HG02571 (cell line): ENCODE data around the gene SLC50A1.
"Not testable (repeated sequence)": the region's sequence is repeated elsewhere in the genome, so short reads cannot be mapped to it uniquely, and the experiment has no call there.

Experiments
- ATAC-seq: cut with Tn5 transposase; IDR thresholded peaks from one replicate; pipeline ENCODE4 v1.9.1; 2021; ENCODE audit warnings: mild to moderate bottlenecking, moderate library complexity; ENCODE audit not compliant: unreplicated experiment

The SLC50A1 gene

GRCh38 chr1:155134322-155134721 is 1.3 kb upstream of the SLC50A1 start:
- ATAC-seq, result no peak

DNA sequence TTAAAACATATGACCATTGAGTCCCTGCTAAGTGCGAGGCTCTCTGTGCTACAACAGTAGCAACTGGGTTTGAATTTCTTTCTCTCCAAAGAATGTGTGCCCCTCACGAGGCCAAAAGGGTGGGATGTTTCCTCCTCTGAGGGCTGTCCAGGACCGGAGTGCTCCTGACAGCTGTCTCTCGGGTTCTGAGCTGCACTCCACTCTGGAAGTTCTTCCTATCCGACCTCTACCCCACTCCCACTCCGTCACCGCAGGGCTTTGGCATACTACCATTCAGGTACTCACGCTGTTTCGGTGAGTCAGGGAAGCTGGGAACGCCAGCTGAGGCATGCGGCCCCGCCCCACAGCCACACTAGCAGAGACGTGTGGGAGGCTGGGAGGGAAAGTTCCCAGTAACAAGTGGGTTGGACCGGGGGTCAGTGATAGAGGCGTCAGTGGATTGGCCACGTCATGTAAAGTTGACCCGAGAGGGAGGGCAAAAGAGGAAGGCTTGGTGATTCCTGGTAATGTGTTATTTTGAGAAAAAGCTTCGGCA is 705 bp upstream of the SLC50A1 start:
- ATAC-seq, result no peak

DNA sequence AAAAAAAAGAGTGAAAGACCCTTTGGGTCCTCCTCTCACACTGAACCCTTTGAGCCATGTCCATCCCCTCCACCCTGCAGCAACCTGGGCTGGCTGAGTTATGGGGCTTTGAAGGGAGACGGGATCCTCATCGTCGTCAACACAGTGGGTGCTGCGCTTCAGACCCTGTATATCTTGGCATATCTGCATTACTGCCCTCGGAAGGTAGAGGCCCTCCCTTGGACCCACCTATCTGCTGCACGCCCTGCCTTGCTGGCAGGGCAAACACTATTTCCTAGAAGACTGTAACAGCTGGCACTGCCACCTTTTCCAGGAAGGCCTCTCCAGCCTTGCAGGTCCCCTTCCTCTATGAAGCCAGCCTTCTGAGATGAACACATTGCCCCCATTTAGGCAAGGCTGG is 1.1 kb downstream of the SLC50A1 start:
- no peak for ATAC-seq

DNA sequence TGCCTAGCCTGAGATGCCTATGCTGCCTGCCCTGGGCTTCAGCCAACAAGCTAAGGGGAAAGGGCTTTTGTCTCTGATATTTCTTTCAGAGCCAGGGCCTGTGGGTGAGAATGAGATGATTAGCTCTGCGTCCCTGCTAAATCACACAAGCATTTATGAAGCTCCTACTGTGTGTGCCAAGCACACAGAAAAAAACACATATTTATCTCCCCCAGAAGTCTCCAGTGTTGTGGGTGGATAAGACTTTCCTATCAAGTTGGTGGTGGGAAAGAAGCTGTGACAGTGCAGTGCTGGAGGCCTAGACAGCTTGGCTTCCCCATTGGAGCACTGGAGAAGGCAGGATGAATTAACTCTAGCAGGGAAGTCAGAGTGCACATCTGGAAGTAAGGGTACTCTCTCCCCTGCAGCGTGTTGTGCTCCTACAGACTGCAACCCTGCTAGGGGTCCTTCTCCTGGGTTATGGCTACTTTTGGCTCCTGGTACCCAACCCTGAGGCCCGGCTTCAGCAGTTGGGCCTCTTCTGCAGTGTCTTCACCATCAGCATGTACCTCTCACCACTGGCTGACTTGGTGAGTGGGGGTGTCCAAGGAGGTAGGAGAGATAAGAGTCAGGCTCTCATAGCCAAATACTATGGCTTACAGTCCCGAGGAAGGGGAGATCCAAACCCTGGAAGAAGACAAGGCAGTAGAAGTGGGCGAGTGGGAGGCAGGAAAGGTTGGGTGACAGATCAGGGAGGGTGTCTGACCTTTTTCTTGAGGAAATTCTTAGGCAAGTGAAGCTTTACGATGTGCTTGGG is 1.7 kb downstream of the SLC50A1 start:
- ATAC-seq, result no peak

- peak; percentile 41 for ATAC-seq
These were observed 4.4 kb downstream of the SLC50A1 start, which contains the start of gene DPM3 for GRCh38 chr1:155139895-155140629. DPM3 (minus strand) TSS chr1:155140531; CDS start chr1:155140240, 291 bp downstream.

GRCh38 chr1:155140630-155140953 is 4.9 kb downstream of the SLC50A1 start:
- no peak for ATAC-seq

DNA sequence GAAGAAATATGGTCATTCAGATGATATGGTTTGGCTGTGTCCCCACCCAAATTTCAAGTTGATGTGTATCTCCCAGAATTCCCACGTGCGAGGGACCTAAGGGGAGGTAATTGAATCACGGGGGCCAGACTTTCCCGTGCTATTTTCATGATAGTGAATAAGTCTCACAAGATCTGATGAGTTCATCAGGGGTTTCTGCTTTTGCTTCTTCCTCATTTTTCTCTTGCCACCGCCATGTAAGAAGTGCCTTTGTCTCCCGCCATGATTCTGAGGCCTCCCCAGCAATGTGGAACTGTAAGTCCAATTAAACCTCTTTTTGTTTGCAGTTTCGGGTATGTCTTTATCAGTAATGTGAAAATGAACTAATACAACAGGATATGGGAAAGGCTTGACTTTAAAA is 6.1 kb downstream of the SLC50A1 start:
- ATAC-seq, result no peak

DNA sequence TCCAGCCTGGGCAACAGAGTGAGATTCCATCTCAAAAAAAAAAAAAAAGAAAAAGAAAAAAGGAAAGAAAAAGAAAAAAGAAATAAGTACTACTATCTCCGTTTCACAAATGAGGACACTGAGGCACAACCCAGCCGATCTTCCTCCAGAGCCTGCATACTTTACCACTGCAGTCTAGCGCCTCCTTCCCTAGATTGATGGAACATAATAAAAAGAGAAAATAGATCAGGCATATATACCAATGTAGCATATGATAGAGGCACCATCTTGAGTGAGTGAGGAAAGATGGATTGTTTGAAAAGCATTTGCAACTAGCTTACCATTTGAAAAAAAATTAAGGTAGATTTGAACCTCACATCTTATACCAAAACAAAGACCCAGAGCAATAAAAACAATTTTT is 9.8 kb downstream of the SLC50A1 start:
- no peak for ATAC-seq

- not testable (repeated sequence) for ATAC-seq
These were observed 20.5 kb downstream of the SLC50A1 start for GRCh38 chr1:155155996-155156643.

DNA sequence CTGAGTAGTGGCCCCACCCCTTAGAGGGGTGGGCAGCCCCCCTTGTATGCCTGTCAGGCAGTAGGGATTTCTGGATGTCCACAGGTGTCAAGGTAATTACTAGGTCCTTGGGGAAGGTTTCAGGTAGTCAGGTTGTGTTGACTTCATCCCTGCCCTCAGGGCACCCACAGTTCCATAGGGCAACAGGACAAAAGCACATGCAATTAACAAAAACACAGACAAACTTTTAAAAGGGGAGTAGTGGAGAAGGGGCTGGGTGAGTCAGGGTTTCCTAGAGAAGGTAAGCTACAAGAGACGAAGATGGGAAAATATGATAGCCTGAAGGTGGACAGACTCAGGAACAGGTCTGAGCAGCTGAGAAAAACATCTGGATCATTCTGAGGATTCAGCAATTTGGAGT is 23.3 kb downstream of the SLC50A1 start:
- ATAC-seq, result no peak

GRCh38 chr1:155160128-155160527 is 24.5 kb downstream of the SLC50A1 start:
- ATAC-seq, result no peak

- not testable (repeated sequence) for ATAC-seq
These were observed 27.0 kb downstream of the SLC50A1 start for GRCh38 chr1:155162631-155163030.

- ATAC-seq, result not testable (repeated sequence)
These were observed 28.1 kb downstream of the SLC50A1 start for GRCh38 chr1:155163785-155164184.

DNA sequence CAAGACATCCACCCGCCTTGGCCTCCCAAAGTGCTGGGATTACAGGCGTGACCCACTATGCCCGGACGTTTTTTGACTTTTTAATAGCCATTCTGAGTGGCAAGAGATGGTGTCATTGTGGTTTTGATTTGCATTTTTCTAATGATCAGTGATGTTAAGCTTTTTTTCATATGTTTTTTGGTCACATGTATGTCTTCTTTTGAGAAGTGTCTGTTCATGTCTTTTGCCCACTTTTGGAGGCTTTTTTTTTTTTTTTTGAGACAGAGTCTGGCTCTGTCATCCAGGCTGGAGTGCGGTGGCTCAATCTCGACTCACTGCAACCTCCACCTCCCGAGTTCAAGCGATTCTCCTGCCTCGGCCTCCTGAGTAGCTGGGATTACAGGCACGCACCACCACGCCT is 29.0 kb downstream of the SLC50A1 start:
- ATAC-seq, result not testable (repeated sequence)

GRCh38 chr1:155166051-155166470 is 30.4 kb downstream of the SLC50A1 start:
- ATAC-seq, result no peak

DNA sequence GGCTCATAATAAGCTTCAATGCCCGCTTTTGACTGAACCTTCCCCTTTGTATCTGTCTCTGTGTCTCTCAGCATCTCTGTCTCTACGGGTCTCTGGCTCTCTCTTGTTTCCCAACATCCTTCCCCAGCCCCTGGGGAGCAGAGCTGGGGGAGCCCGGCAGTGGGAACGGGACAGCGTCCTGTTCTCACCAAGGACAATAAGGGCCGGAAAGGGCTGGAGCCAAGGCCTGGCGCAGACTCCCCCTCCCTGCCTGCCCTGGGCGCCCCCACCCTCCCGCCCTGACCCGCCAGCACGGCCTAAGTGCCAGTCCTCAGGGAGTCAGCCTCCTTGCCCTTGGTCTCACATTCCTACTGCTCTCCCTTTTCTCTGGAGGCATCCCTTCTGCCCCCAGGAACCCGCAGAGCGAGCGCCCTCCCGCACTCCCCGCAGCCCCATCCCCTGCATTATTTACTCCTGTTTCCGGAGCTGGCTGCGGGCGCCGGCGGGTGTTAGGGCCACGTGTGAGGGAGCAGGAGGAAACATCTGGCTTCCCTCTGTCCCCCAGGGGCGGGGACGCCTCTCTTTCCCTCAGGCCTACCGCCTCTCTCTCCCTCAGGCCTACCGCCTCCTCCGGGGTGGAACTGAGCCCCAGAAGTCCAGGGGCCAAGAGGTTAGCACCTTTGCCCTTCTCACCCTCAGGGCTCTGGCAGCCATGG is 31.0 kb downstream of the SLC50A1 start:
- no peak for ATAC-seq

- ATAC-seq, result no peak
These were observed 31.8 kb downstream of the SLC50A1 start for GRCh38 chr1:155167166-155168104.

- not testable (repeated sequence) for ATAC-seq
These were observed 32.4 kb downstream of the SLC50A1 start for GRCh38 chr1:155168105-155168445.

GRCh38 chr1:155168456-155169210 is 33.0 kb downstream of the SLC50A1 start:
- ATAC-seq, result no peak
